Sigmoid colon (tissue), 7 donors: ENCODE measurements around the gene GOLGA6D. TPM values are rescaled to one million over a fixed set of nuclear protein-coding genes. Genes with fewer than 3 reads are reported as not detected.
"Not testable (repeated sequence)": the region's sequence is repeated elsewhere in the genome, so short reads cannot be mapped to it uniquely, and the experiment has no call there.

Experiments used
- DNase-seq: peaks from one replicate; pipeline ENCODE4 v3.0.0-alpha.2; 2019
- H3K27ac ChIP-seq, 4 donors: fragments of 200-600 bp; sonication (generic); one replicate each; pipeline ENCODE4 v1.5.1; 2016 to 2019; ENCODE audit warnings: mild to moderate bottlenecking in 1 of 4
- H3K27me3 ChIP-seq, 3 donors: fragments of 200-600 bp; sonication (generic); one replicate each; pipeline ENCODE4 v1.5.1; 2019; ENCODE audit warnings: mild to moderate bottlenecking in 1 of 3
- H3K36me3 ChIP-seq, 4 donors: fragments of 200-600 bp; sonication (generic); one replicate each; pipeline ENCODE4 v1.5.1; 2016 to 2019
- H3K4me1 ChIP-seq, 4 donors: fragments of 200-600 bp; sonication (generic); one replicate each; pipeline ENCODE4 v1.5.1; 2017 to 2019
- H3K4me3 ChIP-seq, 4 donors: fragments of 200-600 bp; sonication (generic); one replicate each; pipeline ENCODE4 v1.5.1; 2017 to 2019; ENCODE audit warnings: mild to moderate bottlenecking in 2 of 4, moderate library complexity in 1 of 4
- H3K9me3 ChIP-seq, 4 donors: fragments of 200-600 bp in 3 of 4; sonication (generic) in 3 of 4; one replicate each; pipeline versions ENCODE4 v1.5.1 to v1.6.1; 2013 to 2019
- EP300 ChIP-seq, 4 donors: sonication (generic); formaldehyde crosslinking; IDR thresholded peaks; one replicate each; pipeline ENCODE4 v1.6.1; 2017; ENCODE audit warnings: antibody characterized with exemption in 4 of 4
- POLR2A ChIP-seq, 2 donors: fragments of 450-650 bp; IDR thresholded peaks; one replicate each; pipeline ENCODE4 v1.6.1; 2016; ENCODE audit warnings: antibody characterized with exemption in 2 of 2, mild to moderate bottlenecking in 2 of 2, moderate library complexity in 2 of 2
- POLR2AphosphoS5 ChIP-seq, 4 donors: sonication (generic); formaldehyde crosslinking; IDR thresholded peaks; one replicate each; pipeline ENCODE4 v1.6.1; 2017; ENCODE audit warnings: antibody characterized with exemption in 4 of 4
- WGBS, 2 donors: extraction: QIAGEN DNeasy Blood & Tissue Kit; methylation state at CpG; one replicate each; pipeline ENCODE4 v1.1.7; 2013; 5-methylcytosine and 5-hydroxymethylcytosine counted together
- intact Hi-C: fragments of 100-400 bp; cut with DNase I; formaldehyde crosslinking; loops from one replicate; pipeline ENCODE4 v1.15.1; 2023
- polyA plus RNA-seq, 3 donors: library from polyadenylated mRNA; stranded (reverse); fragments of 200-250 nt; gene quantifications; one replicate each; pipeline ENCODE4 v1.2.3, GENCODE V29; 2013
- total RNA-seq, 4 donors: library from RNA; depleted of rRNA; stranded (reverse); fragments of >200 nt; gene quantifications; one replicate each; pipeline ENCODE4 v1.1.0, GENCODE V29; 2016
- TF ChIP-seq, protein P1 (sequence below), 4 experiments: fragments of 450-650 bp in 3 of 4; fragments of 200-600 bp in 1 of 4; IDR thresholded peaks; one replicate each; pipeline ENCODE4 v1.5.1; 2016 to 2019; ENCODE audit warnings: antibody characterized with exemption in 4 of 4, mild to moderate bottlenecking in 3 of 4, moderate library complexity in 2 of 4
- donor health status: healthy with polysubstance abuse.
- donor health status: Bipolar disorder and iron deficiency.
- donor health status: healthy.

The GOLGA6D gene
- total and polyA plus RNA-seq, 7 donors: not detected

DNA sequence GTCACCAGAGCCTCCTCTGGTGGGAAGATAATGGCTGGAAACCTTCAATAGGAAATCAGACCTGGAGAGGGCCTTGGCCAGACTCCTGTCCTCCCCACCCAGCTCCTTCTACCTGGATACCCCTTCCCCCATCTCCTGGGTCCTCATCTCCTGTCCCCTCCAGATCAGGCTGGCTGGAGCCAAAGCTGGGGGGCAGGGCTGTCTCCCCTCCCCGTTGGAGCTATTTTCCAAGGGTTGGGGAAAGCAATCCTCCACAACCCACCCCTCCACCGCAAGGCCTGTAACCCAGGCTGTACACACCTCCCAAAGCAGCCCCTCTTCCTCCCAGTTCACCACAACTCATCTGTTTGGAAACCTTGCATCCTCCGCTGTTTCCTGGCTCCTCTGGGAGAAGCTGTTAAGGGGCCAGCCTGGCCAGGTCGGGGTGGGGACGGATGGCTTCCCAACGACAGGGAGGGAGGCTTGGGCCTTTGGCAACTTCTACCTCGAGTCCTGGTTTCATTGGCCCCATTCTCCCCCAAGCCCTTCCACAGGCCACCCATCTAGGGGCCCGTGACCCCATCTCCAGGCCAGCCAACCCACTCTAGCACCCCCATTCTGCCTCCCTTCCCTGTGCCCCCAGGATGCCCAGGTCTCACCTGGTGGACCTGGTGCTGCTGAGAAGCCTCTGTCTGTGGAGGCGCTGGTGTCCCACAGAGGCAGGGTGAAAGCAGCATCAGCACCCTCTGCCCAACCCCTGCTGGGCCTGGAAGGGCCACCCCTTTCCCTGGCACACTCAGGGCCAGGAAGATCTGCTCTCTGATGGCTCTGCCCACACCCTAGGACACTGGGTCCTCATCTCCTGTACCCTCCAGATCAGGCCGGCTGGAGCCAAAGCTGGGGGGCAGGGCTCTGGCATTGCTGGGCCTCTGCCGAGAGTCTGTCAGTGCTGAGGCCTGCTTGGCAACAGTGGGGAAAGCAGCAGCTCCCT lies 46.6 kb upstream of the GOLGA6D start:
- DNase-seq: no peak
- no peaks in the 10 kb centered on the region for H3K4me1 ChIP-seq
- intact Hi-C loops: no loop called here
- no peaks in the 10 kb centered on the region for H3K36me3 ChIP-seq
- TF ChIP-seq, protein P1, sequence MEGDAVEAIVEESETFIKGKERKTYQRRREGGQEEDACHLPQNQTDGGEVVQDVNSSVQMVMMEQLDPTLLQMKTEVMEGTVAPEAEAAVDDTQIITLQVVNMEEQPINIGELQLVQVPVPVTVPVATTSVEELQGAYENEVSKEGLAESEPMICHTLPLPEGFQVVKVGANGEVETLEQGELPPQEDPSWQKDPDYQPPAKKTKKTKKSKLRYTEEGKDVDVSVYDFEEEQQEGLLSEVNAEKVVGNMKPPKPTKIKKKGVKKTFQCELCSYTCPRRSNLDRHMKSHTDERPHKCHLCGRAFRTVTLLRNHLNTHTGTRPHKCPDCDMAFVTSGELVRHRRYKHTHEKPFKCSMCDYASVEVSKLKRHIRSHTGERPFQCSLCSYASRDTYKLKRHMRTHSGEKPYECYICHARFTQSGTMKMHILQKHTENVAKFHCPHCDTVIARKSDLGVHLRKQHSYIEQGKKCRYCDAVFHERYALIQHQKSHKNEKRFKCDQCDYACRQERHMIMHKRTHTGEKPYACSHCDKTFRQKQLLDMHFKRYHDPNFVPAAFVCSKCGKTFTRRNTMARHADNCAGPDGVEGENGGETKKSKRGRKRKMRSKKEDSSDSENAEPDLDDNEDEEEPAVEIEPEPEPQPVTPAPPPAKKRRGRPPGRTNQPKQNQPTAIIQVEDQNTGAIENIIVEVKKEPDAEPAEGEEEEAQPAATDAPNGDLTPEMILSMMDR (IDR thresholded peaks at IDR 0.05): no peak
- TF ChIP-seq POLR2A (IDR thresholded peaks at IDR 0.05) (no peak), EP300 (IDR thresholded peaks at IDR 0.05) (no peak), POLR2AphosphoS5 (IDR thresholded peaks at IDR 0.05) (no peak)
- H3K4me3 ChIP-seq: no peak overlapping the region
- no peak overlapping the region for H3K27ac ChIP-seq
- no peaks in the 10 kb centered on the region for H3K9me3 ChIP-seq
- peaks cover 0 to 54% (median 6%) of the 10 kb centered on the region in 3 donors for H3K27me3 ChIP-seq
- 87 to 89% methylated on average over 11 of the region's 11 CpGs for WGBS, 2 donors

DNA sequence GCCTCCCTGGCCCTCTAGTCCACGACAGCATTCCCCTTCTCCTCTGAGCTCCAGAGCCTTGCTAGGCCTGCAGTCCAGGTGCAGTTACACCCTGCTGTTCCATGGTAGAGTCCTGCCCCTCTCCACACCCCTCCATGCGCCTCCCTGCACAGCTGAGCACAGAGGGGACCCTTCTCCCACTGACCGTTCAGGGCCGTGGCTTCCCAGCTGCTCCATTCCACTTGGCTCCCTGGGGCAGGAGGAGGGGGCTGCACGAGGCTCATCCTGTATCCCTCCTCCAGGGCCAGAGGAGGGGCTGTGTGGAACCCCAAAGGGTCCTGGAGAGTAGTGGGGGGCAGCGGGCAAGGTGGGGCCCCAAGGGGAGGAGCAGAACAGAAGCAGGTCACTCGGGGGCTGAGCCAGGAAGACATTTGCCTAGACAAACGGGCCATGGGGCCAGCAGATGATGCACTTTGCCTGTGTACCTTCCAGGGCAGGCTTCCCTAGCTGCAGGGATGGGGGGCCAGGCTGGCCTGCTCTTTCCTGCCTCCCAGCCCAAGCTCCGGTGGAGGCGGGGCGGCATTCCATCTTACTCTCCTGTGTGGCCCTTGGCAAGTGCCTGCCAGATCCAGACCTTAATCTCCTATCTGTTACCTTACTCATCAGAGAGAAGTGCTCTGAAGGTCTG lies 45.2 kb upstream of the GOLGA6D start:
- intact Hi-C loops: no loop called here
- no peaks in the 10 kb centered on the region for H3K36me3 ChIP-seq
- no peak overlapping the region for H3K27ac ChIP-seq
- 76 to 78% methylated on average over 11 of the region's 11 CpGs for WGBS, 2 donors
- no peak for TF ChIP-seq POLR2AphosphoS5 (IDR thresholded peaks at IDR 0.05)
- TF ChIP-seq, protein P1 (IDR thresholded peaks at IDR 0.05): no peak
- no peak for TF ChIP-seq POLR2A (IDR thresholded peaks at IDR 0.05)
- TF ChIP-seq EP300 (IDR thresholded peaks at IDR 0.05): no peak
- peak; percentile 44 for DNase-seq
- H3K4me1 ChIP-seq: no peaks in the 10 kb centered on the region
- no peaks in the 10 kb centered on the region for H3K9me3 ChIP-seq
- peaks cover 0 to 48% (median 6%) of the 10 kb centered on the region in 3 donors for H3K27me3 ChIP-seq
- no peak overlapping the region for H3K4me3 ChIP-seq

DNA sequence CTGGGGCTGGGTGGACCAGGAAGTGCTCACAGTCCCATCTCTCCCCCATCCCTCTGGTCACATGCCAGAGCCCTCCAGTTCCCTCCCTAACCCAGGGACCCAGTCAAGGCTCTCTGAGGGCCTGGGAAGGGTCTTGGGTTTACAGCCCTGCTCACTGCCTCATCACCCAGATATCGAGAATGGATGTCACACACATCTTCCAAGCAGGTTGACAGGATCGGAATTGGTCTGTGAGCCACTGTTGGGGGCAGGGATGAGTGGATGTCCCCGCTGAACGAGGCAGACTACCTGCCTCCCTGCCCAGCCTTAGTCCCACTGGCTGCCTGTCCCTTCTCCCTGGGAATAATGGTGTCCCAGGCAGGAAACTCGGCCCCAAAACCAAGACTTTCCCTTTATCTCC lies 44.5 kb upstream of the GOLGA6D start:
- no peak for TF ChIP-seq POLR2AphosphoS5 (IDR thresholded peaks at IDR 0.05)
- no peak for TF ChIP-seq POLR2A (IDR thresholded peaks at IDR 0.05)
- no peak for TF ChIP-seq EP300 (IDR thresholded peaks at IDR 0.05)
- TF ChIP-seq, protein P1 (IDR thresholded peaks at IDR 0.05): no peak
- Histone ChIP-seq H3K27ac (no peak overlapping the region), H3K9me3 (no peaks in the 10 kb centered on the region), H3K4me3 (no peak overlapping the region), H3K4me1 (no peaks in the 10 kb centered on the region), H3K36me3 (no peaks in the 10 kb centered on the region), H3K27me3 (peaks cover 0 to 41% (median 6%) of the 10 kb centered on the region in 3 donors)
- 82 to 89% methylated on average over 5 of the region's 5 CpGs for WGBS, 2 donors
- intact Hi-C loops: no loop called here
- DNase-seq: no peak

DNA sequence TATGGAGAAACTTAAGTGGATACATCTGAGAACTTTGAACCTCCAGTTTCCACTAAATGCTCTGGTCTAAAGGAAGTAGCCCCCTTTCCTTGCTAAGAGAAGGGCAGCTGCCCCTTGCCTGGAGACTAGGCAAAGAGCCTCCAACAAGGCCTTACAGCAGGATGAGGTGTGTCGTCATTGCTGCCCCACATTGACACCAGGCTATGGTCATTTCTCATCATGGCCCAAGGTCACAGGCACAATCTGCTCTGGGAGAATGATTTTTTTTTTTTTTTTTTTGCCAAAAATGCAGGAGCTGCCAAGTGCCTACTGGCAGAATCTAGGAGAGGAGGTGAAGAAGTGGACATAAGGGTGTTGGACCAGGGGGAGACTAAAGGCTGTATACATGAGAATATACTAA lies 36.9 kb upstream of the GOLGA6D start:
- intact Hi-C loops, H3K4me3 ChIP-seq, H3K4me1 ChIP-seq, H3K9me3 ChIP-seq, H3K36me3 ChIP-seq, DNase-seq, H3K27ac ChIP-seq: not testable (repeated sequence)
- 87 to 91% methylated on average over 1 of the region's 1 CpG for WGBS, 2 donors
- peaks cover 0 to 22% (median 0%) of the 10 kb centered on the region in 3 donors for H3K27me3 ChIP-seq

DNA sequence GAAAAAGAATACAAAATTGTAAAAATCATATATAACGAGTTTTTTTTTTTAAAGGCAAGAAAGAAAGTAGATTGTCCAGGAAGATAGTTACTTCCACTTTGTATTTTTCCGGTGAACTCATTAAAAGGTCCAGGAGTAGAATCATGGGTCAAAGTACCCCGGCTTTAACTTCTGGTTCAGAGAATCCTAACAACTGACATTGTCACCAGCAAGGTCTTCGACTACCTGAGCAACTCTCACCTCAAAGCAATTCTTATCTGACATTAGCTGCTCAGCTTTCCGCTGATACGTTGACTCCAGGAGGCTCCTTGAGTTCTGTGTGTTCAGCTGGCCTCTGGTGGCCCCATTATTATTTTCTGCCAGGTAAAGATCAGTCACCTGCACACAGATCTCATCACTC lies 33.6 kb upstream of the GOLGA6D start:
- DNase-seq, H3K27ac ChIP-seq, intact Hi-C loops, H3K36me3 ChIP-seq, H3K4me1 ChIP-seq, H3K9me3 ChIP-seq, H3K4me3 ChIP-seq: not testable (repeated sequence)
- WGBS, 2 donors: 29 to 72% methylated on average over 6 of the region's 6 CpGs
- H3K27me3 ChIP-seq: peaks cover 0 to 20% (median 0%) of the 10 kb centered on the region in 3 donors
